CD14-positive monocyte (primary cell): ENCODE measurements around the gene IMPACT. TPM values are rescaled to one million over a fixed set of nuclear protein-coding genes. Genes with fewer than 3 reads are reported as not detected.

Source experiments
- DNase-seq, 3 donors: peaks; one replicate each; pipeline ENCODE4 v3.0.0-alpha.2; 2011 to 2022
- H2AFZ ChIP-seq: 2 replicates; pipeline ENCODE4 v1.6.0; 2012; ENCODE audit warnings: mild to moderate bottlenecking, low read depth, low read length, inconsistent platforms; ENCODE audit not compliant: insufficient read depth, poor library complexity, severe bottlenecking
- H3K27ac ChIP-seq, 2 donors: 1 replicate in 1 of 2; 2 replicates in 1 of 2; pipeline ENCODE4 v1.5.1; 2012 to 2013; ENCODE audit warnings: low read length in 2 of 2, control low read depth in 1 of 2, inconsistent platforms in 1 of 2, low read depth in 1 of 2, mild to moderate bottlenecking in 1 of 2
- H3K27me3 ChIP-seq, 2 donors: one replicate each; pipeline versions ENCODE4 v1.6.0 to v1.6.1; 2011 to 2013; ENCODE audit warnings: low read length in 2 of 2; ENCODE audit not compliant: control insufficient read depth in 2 of 2, insufficient read depth in 2 of 2
- H3K36me3 ChIP-seq, 2 donors: replicated peaks in 1 of 2; 1 replicate in 1 of 2; 2 replicates in 1 of 2; pipeline versions ENCODE4 v1.5.1 to v1.6.1; 2012 to 2013; ENCODE audit warnings: low read length in 2 of 2, control low read depth in 1 of 2, inconsistent platforms in 1 of 2, mild to moderate bottlenecking in 1 of 2; ENCODE audit not compliant: insufficient read depth in 2 of 2, control insufficient read depth in 1 of 2
- H3K4me1 ChIP-seq, 2 donors: 1 replicate in 1 of 2; 2 replicates in 1 of 2; pipeline versions ENCODE4 v1.5.1 to v1.6.1; 2012 to 2013; ENCODE audit warnings: low read length in 2 of 2, control low read depth in 1 of 2, inconsistent platforms in 1 of 2, mild to moderate bottlenecking in 1 of 2, moderate library complexity in 1 of 2; ENCODE audit not compliant: insufficient read depth in 2 of 2, control insufficient read depth in 1 of 2
- H3K4me2 ChIP-seq: replicated peaks from 2 replicates; pipeline ENCODE3; 2012; ENCODE audit warnings: low read length, moderate library complexity, mild to moderate bottlenecking; ENCODE audit not compliant: poor library complexity, severe bottlenecking; ENCODE audit errors: extremely low read depth
- H3K4me3 ChIP-seq, 3 experiments: fragments of 200-600 bp in 1 of 3; sonication (generic) in 1 of 3; replicated peaks in 1 of 3; 1 replicate in 2 of 3; 2 replicates in 1 of 3; pipeline ENCODE4 v1.5.1; 2011 to 2013; ENCODE audit warnings: low read length in 3 of 3, mild to moderate bottlenecking in 3 of 3, control low read depth in 2 of 3, low read depth in 2 of 3, inconsistent platforms in 1 of 3, moderate library complexity in 1 of 3
- H3K79me2 ChIP-seq: 2 replicates; pipeline ENCODE4 v1.6.0; 2012; ENCODE audit warnings: mild to moderate bottlenecking, control low read depth, inconsistent platforms, low read length, moderate library complexity; ENCODE audit not compliant: insufficient read depth
- H3K9ac ChIP-seq: 2 replicates; pipeline ENCODE4 v1.6.0; 2017; ENCODE audit warnings: low read length, mild to moderate bottlenecking; ENCODE audit not compliant: insufficient read depth, poor library complexity, severe bottlenecking
- H3K9me3 ChIP-seq, 2 donors: replicated peaks in 1 of 2; 1 replicate in 1 of 2; 2 replicates in 1 of 2; pipeline versions ENCODE4 v1.5.1 to v1.6.1; 2012 to 2013; ENCODE audit warnings: low read length in 2 of 2, control low read depth in 1 of 2; ENCODE audit not compliant: control insufficient read depth in 1 of 2, insufficient read depth in 1 of 2
- H4K20me1 ChIP-seq: 2 replicates; pipeline ENCODE4 v1.6.0; 2012; ENCODE audit warnings: mild to moderate bottlenecking, low read length, control low read depth, moderate library complexity; ENCODE audit not compliant: insufficient read depth
- H3K27ac Mint-ChIP-seq, 7 donors: one replicate each; pipeline ENCODE4 v1.8.0; 2020; ENCODE audit warnings: mild to moderate bottlenecking in 7 of 7, mixed read lengths in 7 of 7, moderate library complexity in 6 of 7, inconsistent platforms in 2 of 7
- H3K27me3 Mint-ChIP-seq, 3 donors: one replicate each; pipeline ENCODE4 v1.8.0; 2021 to 2022; ENCODE audit warnings: low read depth in 3 of 3, mild to moderate bottlenecking in 3 of 3, mixed read lengths in 3 of 3, moderate library complexity in 3 of 3, inconsistent platforms in 1 of 3
- H3K36me3 Mint-ChIP-seq, 2 donors: one replicate each; pipeline ENCODE4 v1.8.0; 2020; ENCODE audit warnings: mixed read lengths in 2 of 2, inconsistent platforms in 1 of 2, mild to moderate bottlenecking in 1 of 2
- H3K4me1 Mint-ChIP-seq: one replicate; pipeline ENCODE4 v1.8.0; 2020; ENCODE audit warnings: mild to moderate bottlenecking, mixed read lengths
- H3K4me3 Mint-ChIP-seq, 2 donors: one replicate each; pipeline ENCODE4 v1.8.0; 2020; ENCODE audit warnings: mild to moderate bottlenecking in 2 of 2, mixed read lengths in 2 of 2, moderate library complexity in 1 of 2
- H3K9me3 Mint-ChIP-seq, 7 donors: one replicate each; pipeline ENCODE4 v1.8.0; 2020 to 2022; ENCODE audit warnings: mixed read lengths in 7 of 7, mild to moderate bottlenecking in 6 of 7, moderate library complexity in 6 of 7, inconsistent platforms in 2 of 7
- CTCF ChIP-seq: fragments of 200-600 bp; IDR thresholded peaks from one replicate; pipeline ENCODE4 v1.8.0; 2022; ENCODE audit warnings: antibody characterized with exemption, mild to moderate bottlenecking
- WGBS: methylation state at CpG from one replicate; pipeline ENCODE4 v1.1.5; 2013; ENCODE audit warnings: missing lambda C conversion rate; ENCODE audit not compliant: insufficient coverage; 5-methylcytosine and 5-hydroxymethylcytosine counted together
- intact Hi-C, 2 donors: fragments of 100-400 bp; cut with micrococcal nuclease; formaldehyde crosslinking; loops; one replicate each; pipeline versions ENCODE4 v1.15.0 to v1.15.1; 2023
- polyA plus RNA-seq, 3 donors: library from polyadenylated mRNA; depleted of rRNA in 1 of 3; unstranded in 2 of 3; stranded (reverse) in 1 of 3; fragments of 300-500 nt in 2 of 3; fragments of >200 nt in 1 of 3; fragmentation: Illumina TruSeq in 2 of 3; gene quantifications; 1 replicate in 2 of 3; 2 replicates in 1 of 3; pipeline ENCODE4 v1.2.3, GENCODE V29; 2012 to 2021

IMPACT gene
- polyA plus RNA-seq, 3 donors: 8.9 to 19.7 (median 15.8) TPM

- Histone ChIP-seq H3K27me3 (no peaks in the 10 kb centered on the region), H3K4me1 (peaks cover 36 to 46% of the 10 kb centered on the region in 2 donors), H3K79me2 (peaks cover 46% of the 10 kb centered on the region), H4K20me1 (no peaks in the 10 kb centered on the region), H3K9me3 (no peaks in the 10 kb centered on the region), H3K27ac (peak overlapping the region; percentile 95), H3K36me3 (no peaks in the 10 kb centered on the region), H3K9ac (peak overlapping the region; percentile 94), H3K4me3 (peak overlapping the region; percentile 68 to 78 (median 68)), H3K4me2 (peak overlapping the region; percentile 82), H2AFZ (peak overlapping the region; percentile 88)
- Mint-ChIP-seq H3K9me3 (peaks cover 0 to 2% (median 0%) of the 10 kb centered on the region in 7 donors), H3K36me3 (no peaks in the 10 kb centered on the region), H3K4me3 (peak overlapping the region; percentile 83 to 88), H3K4me1 (peaks cover 39% of the 10 kb centered on the region), H3K27ac (peak overlapping the region; percentile 78 to 94 (median 91)), H3K27me3 (no peaks in the 10 kb centered on the region)
- WGBS: under 1% methylated on average over 49 of the region's 50 CpGs
- intact Hi-C loops: loop anchor here in 1 of 2 donors (2.0 to 10.0 kb wide), 2 partner anchors 36 to 958 kb away; partner anchors contain the start of gene ZNF521
- DNase-seq: peak; percentile 88 to 97 (median 93)
- no peak for TF ChIP-seq CTCF
Measured at GRCh38 chr18:24397131-24397693, 29.3 kb upstream of the IMPACT start.

GRCh38 chr18:24397694-24398368, 28.6 kb upstream of the IMPACT start, which contains the start of gene OSBPL1A:
TSS of gene OSBPL1A (minus strand) at chr18:24397824. CDS start at chr18:24377533, 20,291 bp downstream.
- Histone ChIP-seq H3K9ac (peak within 1 kb of the TSS; percentile 94), H3K4me1 (peaks cover 36 to 46% of the 10 kb centered on the region in 2 donors), H3K79me2 (peaks cover 39% of the 10 kb centered on the region), H3K27ac (peak within 1 kb of the TSS; percentile 95), H3K27me3 (no peaks in the 10 kb centered on the region), H3K36me3 (no peaks in the 10 kb centered on the region), H4K20me1 (no peaks in the 10 kb centered on the region), H3K4me2 (peak within 1 kb of the TSS; percentile 82), H2AFZ (peak within 1 kb of the TSS; percentile 88), H3K4me3 (peak within 1 kb of the TSS; percentile 68 to 78 (median 68)), H3K9me3 (no peaks in the 10 kb centered on the region)
- DNase-seq: peak; percentile 92 to 95 (median 93)
- Mint-ChIP-seq H3K27ac (peak within 1 kb of the TSS; percentile 78 to 94 (median 91)), H3K4me1 (peaks cover 45% of the 10 kb centered on the region), H3K27me3 (no peaks in the 10 kb centered on the region), H3K36me3 (no peaks in the 10 kb centered on the region), H3K4me3 (peak within 1 kb of the TSS; percentile 83 to 88), H3K9me3 (peaks cover 0 to 2% (median 0%) of the 10 kb centered on the region in 7 donors)
- no peak for TF ChIP-seq CTCF
- intact Hi-C loops: loop anchor here in 1 of 2 donors (2.0 to 10.0 kb wide), 2 partner anchors 37 to 957 kb away; partner anchors contain the start of gene ZNF521
- under 1% methylated on average over 44 of the region's 55 CpGs for WGBS
